SU-DHL-6 (cell line): ENCODE data around the gene GPAT3.

Source experiments
- H2AFZ ChIP-seq: fragments of 200-600 bp; sonication (generic); 2 replicates; pipeline ENCODE4 v1.6.1; 2014; ENCODE audit warnings: low read depth, mild to moderate bottlenecking, moderate library complexity, mixed read lengths, antibody characterized with exemption, low read length; ENCODE audit not compliant: severe bottlenecking
- H3F3A ChIP-seq: fragments of 200-600 bp; shearing (Covaris generic); 2 replicates; pipeline ENCODE4 v1.6.0; 2016; ENCODE audit warnings: antibody characterized with exemption, mild to moderate bottlenecking; ENCODE audit not compliant: insufficient read depth
- H3K27ac ChIP-seq: fragments of 200-600 bp; sonication (generic); 2 replicates; pipeline ENCODE4 v1.5.1; 2016; ENCODE audit warnings: low read depth, mild to moderate bottlenecking, low read length, moderate library complexity, mixed read lengths
- H3K27me3 ChIP-seq: fragments of 200-600 bp; sonication (generic), shearing (Covaris generic); 2 replicates; pipeline ENCODE4 v1.6.0; 2014; ENCODE audit warnings: mild to moderate bottlenecking, low read length
- H3K36me3 ChIP-seq: fragments of 200-600 bp; sonication (generic); 2 replicates; pipeline ENCODE4 v1.6.1; 2014; ENCODE audit warnings: mild to moderate bottlenecking, low read length, mixed read lengths
- H3K4me2 ChIP-seq: fragments of 300-600, 200-600 bp; shearing (Covaris generic), sonication (generic); 2 replicates; pipeline ENCODE4 v1.6.0; 2014; ENCODE audit warnings: low read length, low read depth, mild to moderate bottlenecking; ENCODE audit not compliant: poor library complexity, severe bottlenecking
- H3K4me3 ChIP-seq: fragments of 200-600 bp; sonication (generic); 2 replicates; pipeline ENCODE4 v1.5.1; 2014; ENCODE audit warnings: antibody characterized with exemption, low read length, mild to moderate bottlenecking, mixed read lengths; ENCODE audit not compliant: insufficient read depth, poor library complexity, severe bottlenecking
- H3K79me2 ChIP-seq: fragments of 200-600 bp; sonication (generic); 2 replicates; pipeline ENCODE4 v1.6.1; 2014; ENCODE audit warnings: mild to moderate bottlenecking, low read length, moderate library complexity; ENCODE audit not compliant: insufficient read depth
- H3K9ac ChIP-seq: fragments of 200-600 bp; sonication (generic); 2 replicates; pipeline ENCODE4 v1.7.0; 2014; ENCODE audit warnings: mild to moderate bottlenecking, low read length
- H3K9me2 ChIP-seq: fragments of 200-600 bp; sonication (generic); replicated peaks from 2 replicates; pipeline ENCODE4 v1.6.1; 2014; ENCODE audit warnings: low read length; ENCODE audit not compliant: insufficient read depth
- H3K9me3 ChIP-seq: fragments of 200-600 bp; sonication (generic); 2 replicates; pipeline ENCODE4 v1.6.1; 2014; ENCODE audit warnings: low read length, mixed read lengths; ENCODE audit not compliant: insufficient read depth
- H4K20me1 ChIP-seq: fragments of 200-600 bp; sonication (generic); 2 replicates; pipeline ENCODE4 v1.6.1; 2014; ENCODE audit warnings: low read depth, mild to moderate bottlenecking, antibody characterized with exemption, low read length, moderate library complexity, mixed read lengths
- CTCF ChIP-seq: fragments of 200-600 bp; sonication (generic); IDR thresholded peaks from one replicate; pipeline ENCODE4 v1.5.1; 2017; ENCODE audit warnings: antibody characterized with exemption, mild to moderate bottlenecking, low read length, moderate library complexity; ENCODE audit not compliant: insufficient read depth, poor library complexity, severe bottlenecking
- EZH2phosphoT487 ChIP-seq: fragments of 200-600 bp; sonication (generic), shearing (Covaris generic); conservative IDR thresholded peaks from 2 replicates; pipeline ENCODE4 v1.6.1; 2018; ENCODE audit warnings: mild to moderate bottlenecking, antibody characterized with exemption, low read length, moderate library complexity, mixed read lengths

Gene GPAT3

GRCh38 chr4:83581411-83582288 lies 45.7 kb downstream of the GPAT3 start:
- peak overlapping the region; percentile 64 for H2AFZ ChIP-seq
- peak overlapping the region; percentile 55 for H3K27ac ChIP-seq
- H3K9me2 ChIP-seq: no peaks in the 10 kb centered on the region
- no peaks in the 10 kb centered on the region for H3K9me3 ChIP-seq
- H3K27me3 ChIP-seq: no peaks in the 10 kb centered on the region
- TF ChIP-seq EZH2phosphoT487 (no peak), CTCF (no peak)
- H3K9ac ChIP-seq: no peak overlapping the region
- H3K36me3 ChIP-seq: no peaks in the 10 kb centered on the region
- H4K20me1 ChIP-seq: no peaks in the 10 kb centered on the region
- H3K79me2 ChIP-seq: no peaks in the 10 kb centered on the region
- 0 out of 2 replicates have a peak, but pooled peaks cover 4% of the 10 kb centered on the region for H3F3A ChIP-seq
- H3K4me2 ChIP-seq: peak overlapping the region; percentile 46
- H3K4me3 ChIP-seq: no peak overlapping the region

- Histone ChIP-seq H3F3A (0 out of 2 replicates have a peak, but pooled peaks cover 4% of the 10 kb centered on the region), H3K9ac (no peak overlapping the region), H3K27me3 (no peaks in the 10 kb centered on the region), H3K36me3 (no peaks in the 10 kb centered on the region), H3K79me2 (no peaks in the 10 kb centered on the region), H4K20me1 (no peaks in the 10 kb centered on the region), H3K9me3 (no peaks in the 10 kb centered on the region), H3K4me3 (no peak overlapping the region), H3K27ac (peak overlapping the region; percentile 55), H2AFZ (peak overlapping the region; percentile 64), H3K4me2 (peak overlapping the region; percentile 46), H3K9me2 (no peaks in the 10 kb centered on the region)
- no peak for TF ChIP-seq EZH2phosphoT487
- TF ChIP-seq CTCF: no peak
Measured at GRCh38 chr4:83582289-83582785, 46.4 kb downstream of the GPAT3 start.

- H3F3A ChIP-seq: 0 out of 2 replicates have a peak, but pooled peaks cover 4% of the 10 kb centered on the region
- no peaks in the 10 kb centered on the region for H4K20me1 ChIP-seq
- no peak overlapping the region for H2AFZ ChIP-seq
- no peaks in the 10 kb centered on the region for H3K27me3 ChIP-seq
- H3K4me2 ChIP-seq: no peak overlapping the region
- H3K4me3 ChIP-seq: no peak overlapping the region
- no peak overlapping the region for H3K9ac ChIP-seq
- no peaks in the 10 kb centered on the region for H3K36me3 ChIP-seq
- no peaks in the 10 kb centered on the region for H3K9me3 ChIP-seq
- no peak overlapping the region for H3K27ac ChIP-seq
- no peaks in the 10 kb centered on the region for H3K79me2 ChIP-seq
- no peak for TF ChIP-seq CTCF
- no peak for TF ChIP-seq EZH2phosphoT487
- H3K9me2 ChIP-seq: no peaks in the 10 kb centered on the region
Measured at GRCh38 chr4:83585982-83586508, 50.1 kb downstream of the GPAT3 start.
